Common myeloid progenitor, CD34-positive (primary cell): Measurements from ENCODE around the gene CD69.
A peak's percentile ranks its signal among the peaks of the same experiment; 100 is the strongest.

Experiments
- CTCF ChIA-PET: fragments of 350-600 bp; sonication (Branson Sonifier 250); formaldehyde crosslinking; loops from one replicate; lab custom pipeline; 2021; ENCODE audit warnings: antibody characterized with exemption; lab: Charles Lee
- POLR2A ChIA-PET: fragments of 350-600 bp; sonication (Branson Sonifier 250); formaldehyde crosslinking; loops from one replicate; lab custom pipeline; 2021; ENCODE audit warnings: antibody characterized with exemption; lab: Charles Lee
- DNase-seq, 3 donors: peaks; one replicate each; pipeline versions ENCODE4 v3.0.0 to v3.0.0-alpha.2; 2013
- H3K27ac ChIP-seq, 2 experiments: 1 replicate in 1 of 2; 2 replicates in 1 of 2; pipeline ENCODE4 v1.7.0; 2013; ENCODE audit warnings: inconsistent platforms in 2 of 2, low read length in 2 of 2, mild to moderate bottlenecking in 2 of 2, low read depth in 1 of 2, moderate library complexity in 1 of 2; ENCODE audit not compliant: severe bottlenecking in 2 of 2, insufficient read depth in 1 of 2, poor library complexity in 1 of 2
- H3K27me3 ChIP-seq, 5 experiments: replicated peaks in 2 of 5; 1 replicate in 3 of 5; 2 replicates in 2 of 5; pipeline versions ENCODE4 v1.6.1 to v1.7.0; 2013; ENCODE audit warnings: low read length in 4 of 5, mild to moderate bottlenecking in 2 of 5, moderate library complexity in 2 of 5, inconsistent platforms in 1 of 5; ENCODE audit not compliant: insufficient read depth in 5 of 5, control insufficient read depth in 4 of 5
- H3K36me3 ChIP-seq, 4 experiments: 1 replicate in 2 of 4; 2 replicates in 2 of 4; pipeline versions ENCODE4 v1.6.1 to v1.7.0; 2013; ENCODE audit warnings: low read length in 3 of 4, control low read depth in 1 of 4, mild to moderate bottlenecking in 1 of 4; ENCODE audit not compliant: control insufficient read depth in 4 of 4, insufficient read depth in 4 of 4
- H3K4me1 ChIP-seq, 4 experiments: 1 replicate in 3 of 4; 2 replicates in 1 of 4; pipeline versions ENCODE4 v1.6.1 to v1.7.1; 2013; ENCODE audit warnings: low read length in 3 of 4, mild to moderate bottlenecking in 3 of 4, control low read depth in 1 of 4, inconsistent platforms in 1 of 4, moderate library complexity in 1 of 4; ENCODE audit not compliant: control insufficient read depth in 4 of 4, insufficient read depth in 4 of 4; ENCODE audit errors: control extremely low read depth in 1 of 4
- H3K4me3 ChIP-seq, 7 experiments: 1 replicate in 4 of 7; 2 replicates in 3 of 7; pipeline versions ENCODE4 v1.5.1 to v1.7.0; 2013; ENCODE audit warnings: mild to moderate bottlenecking in 7 of 7, low read length in 6 of 7, moderate library complexity in 6 of 7, inconsistent platforms in 2 of 7, low read depth in 2 of 7, control low read depth in 1 of 7; ENCODE audit not compliant: insufficient read depth in 4 of 7, control insufficient read depth in 1 of 7; ENCODE audit errors: extremely low read depth in 1 of 7
- H3K9me3 ChIP-seq, 5 experiments: 1 replicate in 4 of 5; 2 replicates in 1 of 5; pipeline versions ENCODE4 v1.6.1 to v1.7.1; 2013; ENCODE audit warnings: low read length in 4 of 5, mild to moderate bottlenecking in 2 of 5, inconsistent platforms in 1 of 5, low read depth in 1 of 5, moderate library complexity in 1 of 5; ENCODE audit not compliant: control insufficient read depth in 4 of 5, insufficient read depth in 2 of 5; ENCODE audit errors: control extremely low read depth in 1 of 5
- WGBS: methylation state at CpG from one replicate; pipeline ENCODE4 v1.1.5; 2013; ENCODE audit not compliant: insufficient coverage; 5-methylcytosine and 5-hydroxymethylcytosine counted together

The CD69 gene

DNA sequence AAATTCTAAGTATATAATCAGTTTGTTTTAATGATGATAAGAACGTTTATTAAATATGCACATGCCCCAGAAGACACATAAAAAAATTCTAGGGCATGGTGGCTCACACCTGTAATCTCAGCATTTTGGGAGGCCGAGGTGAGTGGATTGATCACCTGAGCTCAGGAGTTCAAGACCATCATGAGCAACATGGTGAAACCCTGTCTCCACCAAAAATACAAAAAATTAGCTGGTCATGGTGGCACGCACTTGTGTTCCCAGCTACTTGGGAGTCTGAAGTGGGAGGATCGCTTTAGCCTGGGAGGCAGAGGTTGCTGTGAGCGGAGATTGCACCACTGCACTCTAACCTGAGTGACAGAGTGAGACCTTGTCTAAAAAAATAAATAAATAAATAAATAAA is 4.0 kb downstream of the CD69 start:
- WGBS = 100% methylated on average over 1 of the region's 5 CpGs
- no peak overlapping the region for H3K27ac ChIP-seq
- H3K4me3 ChIP-seq = peak overlapping the region in 3 of 7 experiments; percentile 70 to 100 (median 94)
- no peak for DNase-seq
- H3K27me3 ChIP-seq = no peaks in the 10 kb centered on the region
- H3K36me3 ChIP-seq = peaks cover 8 to 42% (median 27%) of the 10 kb centered on the region in 4 experiments
- POLR2A ChIA-PET = interaction anchor here (0.6 kb wide), 2 partner anchors 39 to 334 kb away, joined by 3 read pairs; no protein-coding TSS in a partner anchor
- CTCF ChIA-PET = interaction anchor here (1.3 to 19.3 kb wide), 5 partner anchors 9 to 170 kb away, joined by 4 to 437 read pairs (median 6); no protein-coding TSS in a partner anchor
- peaks cover 10 to 46% (median 34%) of the 10 kb centered on the region in 4 experiments for H3K4me1 ChIP-seq
- H3K9me3 ChIP-seq = no peaks in the 10 kb centered on the region

DNA sequence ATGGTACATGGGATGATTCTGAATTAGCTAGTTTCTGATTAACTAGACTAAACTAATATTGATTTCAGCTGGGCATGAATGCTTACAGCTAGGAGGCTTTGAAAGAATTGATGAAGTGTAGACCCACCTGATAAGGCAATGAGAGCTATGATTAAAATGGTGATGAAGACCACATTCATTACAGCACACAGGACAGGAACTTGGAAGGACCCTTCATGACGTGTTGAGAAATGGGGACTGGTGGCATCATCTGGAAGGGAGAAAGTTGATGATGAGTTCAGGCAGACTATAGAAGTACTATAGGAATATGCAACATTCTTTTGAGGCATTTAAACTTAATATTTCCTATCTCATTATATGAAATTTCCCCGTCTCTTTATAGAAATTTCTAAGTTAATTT is 4.5 kb downstream of the CD69 start:
- CTCF ChIA-PET = interaction anchor here (1.0 to 19.3 kb wide), 7 partner anchors 9 to 313 kb away, joined by 3 to 437 read pairs (median 4); no protein-coding TSS in a partner anchor
- Histone ChIP-seq H3K9me3 (no peaks in the 10 kb centered on the region), H3K36me3 (peaks cover 8 to 42% (median 27%) of the 10 kb centered on the region in 4 experiments), H3K4me3 (peak overlapping the region in 2 of 7 experiments; percentile 70 to 94), H3K27me3 (no peaks in the 10 kb centered on the region), H3K27ac (no peak overlapping the region), H3K4me1 (peaks cover 7 to 46% (median 31%) of the 10 kb centered on the region in 4 experiments)
- no CpG with 5 or more reads among the region's 2 CpGs for WGBS
- POLR2A ChIA-PET = interaction anchor here (0.6 kb wide), 1 partner anchor 335 kb away, joined by 3 read pairs; no protein-coding TSS in a partner anchor
- DNase-seq = no peak

DNA sequence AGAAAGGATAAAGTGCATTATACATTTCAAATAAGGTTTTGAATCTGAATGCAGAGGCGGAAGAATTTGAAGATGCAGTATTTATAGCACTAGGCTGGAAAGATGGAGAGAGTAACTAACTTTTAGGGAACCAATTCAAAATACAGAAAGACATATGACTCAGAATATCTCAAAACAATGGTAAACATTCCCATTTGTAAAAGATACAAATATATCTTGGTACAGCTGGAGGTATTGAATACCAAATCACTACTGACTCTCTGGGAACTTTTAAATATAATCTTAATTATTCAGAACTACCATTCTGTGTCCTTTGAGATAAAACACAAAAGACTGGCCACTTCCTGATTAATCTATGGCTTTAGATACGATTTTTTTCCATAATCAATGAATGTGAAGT is 5.1 kb downstream of the CD69 start:
- peaks cover 8 to 42% (median 27%) of the 10 kb centered on the region in 4 experiments for H3K36me3 ChIP-seq
- CTCF ChIA-PET = interaction anchor here (1.0 to 19.3 kb wide), 8 partner anchors 8 to 313 kb away, joined by 3 to 437 read pairs (median 4); partner anchors contain the start of gene CLEC2A
- H3K27me3 ChIP-seq = no peaks in the 10 kb centered on the region
- no peak overlapping the region for H3K27ac ChIP-seq
- no peak overlapping the region for H3K4me3 ChIP-seq
- no CpG with 5 or more reads among the region's 2 CpGs for WGBS
- no peaks in the 10 kb centered on the region for H3K9me3 ChIP-seq
- POLR2A ChIA-PET = no interaction called here
- H3K4me1 ChIP-seq = peaks cover 7 to 45% (median 29%) of the 10 kb centered on the region in 4 experiments
- DNase-seq = no peak

DNA sequence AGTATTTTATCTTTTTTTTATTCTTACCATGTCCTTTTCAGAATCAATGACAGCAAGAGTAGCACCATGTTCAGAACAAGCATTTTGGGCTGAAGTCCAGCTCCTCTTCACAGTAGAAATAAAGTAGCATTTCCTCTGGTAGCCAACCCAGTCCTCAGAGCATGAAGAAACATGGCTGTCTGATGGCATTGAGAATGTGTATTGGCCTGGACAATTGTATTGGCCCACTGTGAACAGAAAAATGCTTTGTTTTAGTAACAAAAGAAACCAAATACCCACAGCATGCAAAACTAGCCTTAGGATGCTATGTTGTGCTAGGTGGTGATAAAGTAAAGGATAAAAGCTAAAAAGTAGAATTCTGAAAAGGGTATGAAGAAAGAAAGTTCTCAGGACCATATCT is 5.7 kb downstream of the CD69 start:
- H3K4me1 ChIP-seq = peaks cover 12 to 50% (median 29%) of the 10 kb centered on the region in 4 experiments
- H3K4me3 ChIP-seq = peak overlapping the region in 1 of 7 experiments; percentile 0
- DNase-seq = no peak
- no peaks in the 10 kb centered on the region for H3K27me3 ChIP-seq
- ChIA-PET POLR2A (no interaction called here), CTCF (interaction anchor here (1.0 to 19.3 kb wide), 6 partner anchors 12 to 314 kb away, joined by 3 to 437 read pairs (median 4); partner anchors contain the start of gene CLEC2A)
- no peak overlapping the region for H3K27ac ChIP-seq
- no peaks in the 10 kb centered on the region for H3K9me3 ChIP-seq
- peaks cover 8 to 42% (median 27%) of the 10 kb centered on the region in 4 experiments for H3K36me3 ChIP-seq

DNA sequence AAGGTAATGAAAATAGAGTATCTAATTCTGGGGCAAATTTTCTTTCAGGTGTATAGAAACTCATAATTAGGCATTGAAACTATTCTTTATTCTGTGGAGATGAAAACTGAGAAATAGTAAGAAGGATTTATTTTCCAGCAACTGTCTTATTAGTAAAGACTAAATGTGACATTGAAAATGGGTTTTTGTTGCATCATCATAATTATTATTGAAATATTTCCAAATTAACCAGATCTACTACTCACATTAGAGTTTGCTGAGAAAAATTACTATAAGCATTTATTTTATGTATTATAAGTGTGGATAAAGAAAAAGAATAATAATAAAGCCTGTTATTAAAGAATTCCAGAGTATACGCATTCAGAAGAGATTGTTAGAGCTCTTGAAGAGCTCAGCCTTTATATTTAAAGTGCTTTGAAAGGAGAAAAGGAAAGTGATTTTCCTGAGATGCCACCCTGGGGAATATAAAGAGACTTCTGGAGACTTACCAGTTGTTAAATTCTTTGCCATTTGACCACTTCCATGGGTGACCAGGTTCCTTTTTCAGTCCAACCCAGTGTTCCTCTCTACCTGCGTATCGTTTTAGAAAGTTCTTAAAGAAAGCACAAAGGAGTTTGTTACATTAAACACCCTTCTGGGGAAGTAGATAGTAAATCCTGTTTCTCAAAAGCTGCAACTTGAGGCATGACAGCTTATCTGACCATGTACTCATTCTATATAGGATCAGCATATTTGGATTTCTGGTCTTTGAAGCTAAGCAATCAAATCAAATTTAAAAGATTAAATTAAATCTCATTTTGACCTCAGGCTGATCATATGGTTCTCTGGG is 6.4 kb downstream of the CD69 start:
- peaks cover 12 to 52% (median 28%) of the 10 kb centered on the region in 4 experiments for H3K4me1 ChIP-seq
- H3K27me3 ChIP-seq = no peaks in the 10 kb centered on the region
- WGBS = 93% methylated on average over 1 of the region's 3 CpGs
- CTCF ChIA-PET = interaction anchor here (1.0 to 19.3 kb wide), 9 partner anchors 7 to 315 kb away, joined by 3 to 437 read pairs (median 4); partner anchors contain the start of genes CD69 and CLEC2A
- H3K27ac ChIP-seq = no peak overlapping the region
- peak overlapping the region in 1 of 7 experiments; percentile 11 for H3K4me3 ChIP-seq
- POLR2A ChIA-PET = interaction anchor here (0.7 to 3.4 kb wide), 2 partner anchors 7 to 40 kb away, joined by 3 to 18 read pairs; partner anchors contain the start of gene CD69
- H3K36me3 ChIP-seq = peaks cover 8 to 42% (median 27%) of the 10 kb centered on the region in 4 experiments
- no peaks in the 10 kb centered on the region for H3K9me3 ChIP-seq
- DNase-seq = no peak

DNA sequence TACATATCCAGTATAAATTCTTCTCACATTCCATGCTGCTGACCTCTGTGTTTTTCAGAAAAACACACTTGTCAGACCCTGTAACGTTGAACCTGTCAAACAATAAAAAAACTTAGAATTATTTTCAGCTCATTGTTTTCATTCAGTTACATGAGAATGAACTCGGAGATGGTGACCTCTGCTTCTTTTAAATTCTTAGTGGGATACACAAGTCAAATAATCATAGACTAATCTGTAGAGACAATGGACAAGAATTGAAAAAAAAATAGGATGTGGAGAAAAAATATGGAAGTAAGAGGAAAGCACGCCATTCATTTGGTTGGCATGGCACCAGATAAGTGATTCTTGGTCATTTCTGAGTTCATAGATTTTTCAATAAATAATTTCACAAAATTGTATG is 7.2 kb downstream of the CD69 start:
- H3K27me3 ChIP-seq = no peaks in the 10 kb centered on the region
- H3K27ac ChIP-seq = no peak overlapping the region
- H3K9me3 ChIP-seq = no peaks in the 10 kb centered on the region
- WGBS = no CpG with 5 or more reads among the region's 3 CpGs
- CTCF ChIA-PET = interaction anchor here (1.3 to 19.3 kb wide), 6 partner anchors 8 to 58 kb away, joined by 4 to 437 read pairs (median 22); partner anchors contain the start of gene CD69
- H3K4me3 ChIP-seq = no peak overlapping the region
- H3K4me1 ChIP-seq = peaks cover 12 to 53% (median 28%) of the 10 kb centered on the region in 4 experiments
- DNase-seq = no peak
- peaks cover 8 to 42% (median 27%) of the 10 kb centered on the region in 4 experiments for H3K36me3 ChIP-seq
- POLR2A ChIA-PET = interaction anchor here (0.7 to 3.4 kb wide), 2 partner anchors 7 to 41 kb away, joined by 3 to 18 read pairs; partner anchors contain the start of gene CD69
